GM18858 (cell line): Measurements from ENCODE around the gene TRAF3IP1.
"Not testable (repeated sequence)": the region's sequence is repeated elsewhere in the genome, so short reads cannot be mapped to it uniquely, and the experiment has no call there.

Experiments used
- ATAC-seq: cut with Tn5 transposase; IDR thresholded peaks from one replicate; pipeline ENCODE4 v1.9.1; 2021; ENCODE audit not compliant: unreplicated experiment

Gene TRAF3IP1

DNA sequence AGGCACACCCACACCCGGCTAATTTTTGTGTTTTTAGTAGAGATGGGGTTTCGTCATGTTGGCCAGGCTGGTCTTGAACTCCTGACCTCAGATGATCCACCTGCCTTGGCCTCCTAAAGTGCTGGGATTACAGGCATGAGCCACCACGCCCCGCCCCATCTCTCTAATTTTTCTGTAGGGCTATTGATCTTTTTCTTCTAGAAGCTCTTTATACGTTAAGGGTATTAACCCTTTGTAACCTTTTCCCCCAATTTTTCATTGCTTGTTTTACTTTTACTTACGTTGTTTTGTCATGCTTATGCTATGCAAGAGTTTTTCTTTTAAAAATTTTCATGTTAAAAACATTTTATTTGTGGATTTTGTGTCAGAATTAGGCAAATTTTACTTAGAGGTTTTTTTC lies 121.9 kb downstream of the TRAF3IP1 start:
- ATAC-seq, result not testable (repeated sequence)

DNA sequence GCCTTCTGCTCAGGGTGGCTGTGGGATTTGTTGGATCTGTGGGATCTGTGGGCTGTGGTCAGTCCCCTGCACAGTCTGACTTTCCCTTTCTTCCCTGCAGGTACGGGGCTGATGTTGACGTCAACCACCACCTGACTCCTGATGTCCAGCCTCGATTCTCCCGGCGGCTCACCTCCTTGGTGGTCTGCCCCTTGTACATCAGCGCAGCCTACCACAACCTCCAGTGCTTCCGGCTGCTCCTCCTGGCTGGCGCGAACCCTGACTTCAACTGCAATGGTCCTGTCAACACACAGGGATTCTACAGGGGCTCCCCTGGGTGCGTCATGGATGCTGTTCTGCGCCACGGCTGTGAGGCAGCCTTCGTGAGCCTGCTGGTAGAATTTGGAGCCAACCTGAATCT lies 123.9 kb downstream of the TRAF3IP1 start:
- ATAC-seq, result no peak

DNA sequence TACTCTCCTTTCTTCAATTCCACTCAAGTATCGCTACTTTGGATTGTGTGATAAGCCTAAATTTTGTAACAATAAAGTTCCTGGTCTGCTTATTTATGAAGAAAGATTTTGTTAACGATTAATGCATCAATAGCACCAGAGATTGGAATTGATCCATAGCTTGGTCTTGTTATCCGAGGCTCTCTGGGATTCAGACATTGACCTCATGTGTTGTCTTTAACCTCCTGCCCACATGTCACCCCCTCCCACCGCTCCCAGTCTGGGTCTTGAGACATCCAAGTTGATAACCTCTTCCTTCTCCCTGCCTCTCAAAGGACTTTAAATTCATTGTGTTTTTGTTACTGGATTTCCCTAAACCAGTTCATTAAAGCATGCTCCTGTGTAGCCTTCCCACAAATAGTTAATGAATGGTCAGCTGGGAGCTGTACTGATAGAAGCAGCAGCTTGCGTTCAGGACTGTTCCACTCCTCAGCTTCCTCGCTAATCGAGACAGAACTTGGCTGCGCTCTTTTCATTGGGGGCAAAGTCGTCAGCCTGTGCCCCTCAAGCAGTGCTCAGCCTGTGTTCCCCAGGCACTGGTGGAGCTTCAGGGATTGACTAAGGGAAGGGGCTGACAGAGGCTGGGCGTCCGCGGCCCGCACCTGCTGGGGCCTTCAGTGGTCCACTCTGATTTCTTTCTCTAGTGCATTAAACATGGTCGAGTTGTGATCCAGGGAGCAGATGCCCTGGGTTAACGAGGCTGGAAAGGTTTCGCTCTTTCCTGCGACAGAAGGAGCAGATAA lies 125.3 kb downstream of the TRAF3IP1 start:
- ATAC-seq, result no peak

DNA sequence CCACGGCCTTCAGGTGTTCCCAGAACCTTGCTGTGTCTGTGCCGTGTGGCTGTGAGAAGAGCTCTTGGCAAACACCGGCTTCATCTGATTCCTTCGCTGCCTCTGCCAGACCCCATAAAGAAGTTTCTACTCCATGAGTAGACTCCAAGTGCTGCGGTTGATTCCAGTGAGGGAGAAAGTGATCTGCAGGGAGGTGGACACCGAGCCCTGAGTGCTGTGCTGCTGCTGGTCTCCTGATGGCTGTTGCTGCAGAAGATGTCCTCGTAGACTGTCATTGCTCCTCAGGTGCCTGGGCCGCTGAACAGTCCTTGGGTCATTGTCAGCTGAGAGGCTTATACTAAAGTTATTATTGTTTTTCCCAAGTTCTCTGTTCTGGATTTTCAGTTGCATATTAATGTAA lies 126.1 kb downstream of the TRAF3IP1 start:
- ATAC-seq, result no peak

DNA sequence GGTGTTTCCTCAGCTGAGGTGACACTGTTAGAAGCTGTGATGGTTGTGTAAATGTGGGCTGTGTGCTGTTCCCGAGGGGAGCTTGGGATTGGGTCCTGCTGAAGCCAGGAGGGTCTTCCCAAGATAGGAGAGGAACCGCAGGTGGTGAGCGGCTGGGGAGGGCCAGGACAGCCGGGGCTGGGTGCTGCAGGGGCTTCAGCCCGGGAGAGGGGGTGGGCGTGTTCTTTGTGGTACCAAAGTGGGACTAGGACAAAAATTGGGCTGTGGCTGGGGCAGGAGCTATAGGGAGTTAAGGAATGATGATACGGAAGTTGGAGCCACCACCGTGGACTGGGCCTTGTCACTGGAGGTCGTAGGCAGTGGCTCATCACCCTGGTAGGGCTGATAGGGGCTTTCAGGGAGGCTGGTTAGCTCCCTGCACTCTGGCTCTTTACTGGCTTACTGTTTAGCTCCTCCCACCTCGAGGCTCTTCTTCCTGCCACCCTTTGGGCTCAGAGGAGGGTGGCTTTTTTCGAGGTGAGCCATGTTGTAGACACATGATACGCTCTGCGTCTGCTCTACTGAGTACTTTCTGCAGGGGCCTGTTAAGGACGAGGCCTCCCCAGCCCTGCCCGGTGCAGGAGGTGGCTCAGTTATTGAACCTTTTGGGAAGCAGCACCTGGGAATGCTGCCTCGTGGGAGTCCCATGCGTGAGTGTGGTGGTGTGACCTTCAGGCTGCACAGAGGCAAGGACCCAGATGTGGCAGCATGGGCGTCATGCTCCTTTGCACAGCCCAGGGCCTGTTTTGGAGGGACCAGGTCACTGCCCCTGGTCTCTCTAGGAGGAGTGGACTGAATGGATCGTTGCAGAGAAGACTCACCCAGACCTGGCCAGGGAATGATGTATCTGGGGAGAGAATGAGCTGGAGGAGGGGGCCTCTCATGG lies 128.0 kb downstream of the TRAF3IP1 start:
- ATAC-seq, result no peak

DNA sequence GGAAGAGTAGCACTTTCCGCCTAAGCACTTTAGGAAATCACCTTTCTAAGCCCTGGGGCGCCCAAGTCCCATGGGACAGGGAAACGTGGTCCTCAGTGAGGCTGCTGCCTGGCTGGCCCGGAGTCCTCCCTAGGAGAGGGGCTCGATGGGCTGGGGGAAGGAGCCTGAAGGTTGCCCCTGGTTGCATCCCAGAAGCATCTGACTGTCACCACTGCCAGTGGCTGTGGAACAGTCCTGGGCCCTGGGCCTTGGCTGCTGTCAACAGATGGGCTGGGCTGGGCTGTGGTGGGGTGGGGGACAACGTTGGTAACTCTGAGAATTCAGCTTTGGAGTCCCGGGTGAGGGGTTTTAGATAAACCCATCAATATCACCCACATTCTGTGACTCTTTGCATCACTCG lies 128.9 kb downstream of the TRAF3IP1 start:
- ATAC-seq, result no peak

DNA sequence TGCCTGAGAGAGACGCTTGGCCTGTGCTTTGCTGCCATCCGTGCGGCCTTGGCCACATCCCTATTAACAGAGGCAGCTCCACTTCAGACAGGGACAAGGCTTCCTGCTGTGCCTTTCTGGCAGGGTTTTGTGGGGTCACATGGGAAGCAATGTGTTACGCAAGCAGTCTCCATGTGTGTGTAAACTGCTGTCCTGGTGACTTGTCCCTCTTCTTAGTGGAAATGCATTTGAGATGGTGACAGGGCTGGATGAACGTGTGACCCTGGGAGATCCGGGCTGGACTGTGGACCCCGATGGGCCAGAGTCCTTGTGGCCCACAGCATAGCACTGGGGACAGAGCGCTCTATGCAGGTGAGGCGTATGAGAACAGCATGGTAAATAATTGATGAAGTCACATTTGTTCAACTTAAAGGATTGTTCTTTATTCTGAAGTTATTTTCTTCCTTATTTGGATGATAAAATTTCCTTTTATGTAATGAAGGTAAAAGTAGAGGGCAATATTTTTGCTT lies 129.6 kb downstream of the TRAF3IP1 start:
- ATAC-seq, result no peak

DNA sequence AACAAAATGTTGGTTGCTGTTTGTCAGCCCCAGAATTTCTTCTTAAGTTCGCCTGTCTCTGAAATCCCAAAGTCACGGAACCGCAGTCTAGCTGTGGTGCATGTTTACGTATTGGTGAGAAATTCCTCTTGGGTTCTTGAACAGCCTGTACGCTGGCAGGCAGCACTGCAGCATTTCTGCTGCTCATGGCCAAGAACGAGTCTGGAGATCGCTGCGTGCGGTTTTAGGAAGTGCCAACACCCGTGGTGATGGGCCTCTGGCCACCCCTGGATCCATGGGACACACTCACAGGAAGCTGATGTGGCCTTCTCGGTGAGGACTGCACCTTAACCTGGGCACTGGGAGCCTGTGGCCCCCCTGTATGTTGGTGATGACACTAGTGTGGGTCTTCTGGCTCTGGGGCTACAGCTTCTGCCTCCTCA lies 130.1 kb downstream of the TRAF3IP1 start:
- ATAC-seq, result no peak
